Astrocyte of the cerebellum (primary cell): ENCODE results near the gene DCLK3.

ENCODE experiments used
- DNase-seq: peaks from one replicate; pipeline ENCODE4 v3.0.0-alpha.2; 2011; ENCODE audit warnings: low read depth
- H3K4me3 ChIP-seq: 2 replicates; pipeline ENCODE4 v1.5.1; 2011; ENCODE audit warnings: mild to moderate bottlenecking, low read depth, low read length, moderate library complexity
- in situ Hi-C: cut with HindIII; loops from 2 replicates; pipeline ENCODE4 v1.10.0; 2017; ENCODE audit warnings: low sequenced_read_pairs
- TF ChIP-seq, protein P1 (sequence below): IDR thresholded peaks from 2 replicates; pipeline ENCODE4 v1.5.1; 2012; ENCODE audit warnings: low read length, low read depth, moderate library complexity, mild to moderate bottlenecking; ENCODE audit errors: missing control alignments

Gene DCLK3

DNA sequence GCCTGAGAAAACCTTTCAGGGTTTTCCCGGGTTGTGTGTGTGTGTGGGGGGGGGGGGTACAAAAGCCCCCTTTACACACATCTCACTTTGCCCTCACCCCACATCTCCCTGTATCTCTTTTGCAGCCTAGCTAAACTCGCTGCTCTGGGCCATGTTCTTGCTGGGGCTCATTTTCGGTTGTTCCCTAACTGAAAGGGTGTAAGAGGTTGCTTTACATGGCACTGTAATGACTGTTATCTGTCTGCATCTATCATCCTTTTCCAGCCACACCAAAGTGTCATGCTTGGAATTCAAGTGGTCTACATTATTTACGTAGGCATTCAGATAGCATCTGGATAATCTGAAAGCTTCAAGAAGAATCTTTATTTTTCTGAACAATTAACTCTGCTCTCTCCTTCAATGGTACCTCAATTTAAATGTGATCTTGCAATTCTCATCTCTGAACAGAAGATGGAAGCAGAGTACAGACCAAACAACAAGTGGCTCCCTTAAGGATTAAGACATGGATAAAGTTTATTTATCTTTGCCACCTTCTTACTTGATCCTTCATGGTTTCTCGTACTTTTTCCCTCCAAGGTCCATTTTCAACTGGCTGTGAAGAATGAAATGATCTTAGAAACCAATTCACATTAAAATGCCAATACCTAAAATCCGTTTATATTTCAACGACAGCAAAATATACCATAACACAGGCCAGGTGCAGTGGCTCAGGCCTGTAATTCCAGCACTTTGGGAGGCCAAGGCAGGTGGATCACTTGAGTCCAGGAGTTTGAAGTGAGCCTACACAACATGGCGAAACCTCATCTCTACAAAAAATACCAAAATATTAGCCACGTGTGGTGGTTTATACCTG lies 34.9 kb downstream of the DCLK3 start:
- no peak overlapping the region for H3K4me3 ChIP-seq
- DNase-seq: peak; percentile 46
- in situ Hi-C loops: no loop called here
- TF ChIP-seq, protein P1, sequence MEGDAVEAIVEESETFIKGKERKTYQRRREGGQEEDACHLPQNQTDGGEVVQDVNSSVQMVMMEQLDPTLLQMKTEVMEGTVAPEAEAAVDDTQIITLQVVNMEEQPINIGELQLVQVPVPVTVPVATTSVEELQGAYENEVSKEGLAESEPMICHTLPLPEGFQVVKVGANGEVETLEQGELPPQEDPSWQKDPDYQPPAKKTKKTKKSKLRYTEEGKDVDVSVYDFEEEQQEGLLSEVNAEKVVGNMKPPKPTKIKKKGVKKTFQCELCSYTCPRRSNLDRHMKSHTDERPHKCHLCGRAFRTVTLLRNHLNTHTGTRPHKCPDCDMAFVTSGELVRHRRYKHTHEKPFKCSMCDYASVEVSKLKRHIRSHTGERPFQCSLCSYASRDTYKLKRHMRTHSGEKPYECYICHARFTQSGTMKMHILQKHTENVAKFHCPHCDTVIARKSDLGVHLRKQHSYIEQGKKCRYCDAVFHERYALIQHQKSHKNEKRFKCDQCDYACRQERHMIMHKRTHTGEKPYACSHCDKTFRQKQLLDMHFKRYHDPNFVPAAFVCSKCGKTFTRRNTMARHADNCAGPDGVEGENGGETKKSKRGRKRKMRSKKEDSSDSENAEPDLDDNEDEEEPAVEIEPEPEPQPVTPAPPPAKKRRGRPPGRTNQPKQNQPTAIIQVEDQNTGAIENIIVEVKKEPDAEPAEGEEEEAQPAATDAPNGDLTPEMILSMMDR: peak; percentile 59

DNA sequence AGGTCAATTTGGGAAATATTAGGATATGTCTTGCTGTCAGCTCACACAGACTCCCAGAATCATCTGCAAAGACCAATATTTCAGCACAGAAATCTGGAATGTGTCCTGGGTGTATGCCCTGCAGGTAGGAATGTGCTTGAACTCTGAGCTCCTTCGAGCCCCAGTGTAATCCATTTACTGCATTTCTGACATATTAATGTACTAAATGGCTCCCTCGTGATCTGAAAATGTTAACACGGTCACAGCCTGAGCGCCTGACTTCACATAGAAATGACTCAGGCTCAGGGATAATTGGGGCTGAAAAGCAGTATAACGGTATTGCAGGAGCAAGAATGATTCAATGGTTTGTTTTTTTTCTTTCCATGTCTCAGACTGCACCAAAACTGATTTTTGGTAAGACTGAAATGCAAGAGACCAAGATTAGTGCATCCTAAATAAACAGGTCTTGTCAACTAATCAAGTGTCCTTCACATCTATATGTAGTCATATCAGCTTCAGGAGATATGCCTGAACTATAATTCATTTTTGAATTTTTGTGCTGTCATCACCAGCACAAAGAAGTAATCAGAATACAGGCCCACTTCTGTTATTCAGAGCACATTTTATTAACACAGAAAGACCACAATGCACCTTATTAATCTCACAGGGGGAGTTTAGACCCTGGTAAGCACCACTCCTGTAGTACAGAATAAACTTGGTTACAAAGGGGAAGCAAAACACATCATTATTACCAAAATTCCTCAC lies 49.8 kb downstream of the DCLK3 start:
- DNase-seq: no peak
- in situ Hi-C loops: loop anchor here (5.0 kb wide), 1 partner anchor 747 kb away; no protein-coding TSS in a partner anchor

DNA sequence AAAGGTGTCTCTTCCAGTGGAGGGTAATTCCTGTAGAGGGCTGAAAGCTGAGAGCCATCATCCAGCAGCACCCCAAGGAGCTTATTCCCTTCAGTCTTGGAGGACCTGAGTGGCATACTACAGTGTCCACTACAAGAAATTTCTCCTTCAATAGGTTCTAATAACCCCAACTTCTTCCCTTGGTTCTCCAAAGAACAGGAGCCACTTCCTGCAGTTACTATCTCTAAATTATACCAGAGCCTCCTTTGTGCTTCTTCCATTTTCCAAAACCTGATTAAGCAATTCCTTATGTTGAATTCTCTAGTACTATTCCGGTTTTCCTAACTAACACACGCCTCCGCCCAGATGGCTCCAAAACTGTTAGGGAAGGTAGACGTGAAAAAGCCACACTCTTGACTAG lies 50.4 kb downstream of the DCLK3 start:
- H3K4me3 ChIP-seq: no peak overlapping the region
- DNase-seq: no peak
- in situ Hi-C loops: loop anchor here (5.0 kb wide), 1 partner anchor 747 kb away; no protein-coding TSS in a partner anchor
- TF ChIP-seq, protein P1: no peak

More for the DNA sequence above, 49.8 kb downstream of the DCLK3 start:
- H3K4me3 ChIP-seq: no peak overlapping the region
- TF ChIP-seq, protein P1: no peak

DNA sequence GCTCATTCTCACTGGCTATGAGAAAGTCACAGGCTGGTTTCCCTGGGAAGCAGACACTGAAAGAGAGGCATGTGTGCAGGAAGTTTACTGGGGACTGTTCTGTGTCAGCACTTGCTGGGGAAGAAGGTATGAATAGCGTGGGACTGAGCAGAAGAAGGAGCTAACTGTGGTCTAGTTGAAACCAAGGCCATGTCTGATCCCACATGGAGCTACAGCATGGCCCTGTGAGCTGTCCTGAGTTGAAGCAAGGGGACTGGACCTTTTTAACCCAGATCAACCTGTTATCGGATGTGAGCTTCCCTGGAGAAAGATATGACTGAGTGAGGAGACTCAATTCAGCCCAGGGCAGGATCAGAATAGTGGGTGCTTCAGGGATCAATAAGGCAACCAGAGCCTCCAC lies 53.7 kb downstream of the DCLK3 start:
- DNase-seq: no peak
- H3K4me3 ChIP-seq: no peak overlapping the region
- TF ChIP-seq, protein P1: no peak
- in situ Hi-C loops: loop anchor here (5.0 kb wide), 1 partner anchor 743 kb away; no protein-coding TSS in a partner anchor

DNA sequence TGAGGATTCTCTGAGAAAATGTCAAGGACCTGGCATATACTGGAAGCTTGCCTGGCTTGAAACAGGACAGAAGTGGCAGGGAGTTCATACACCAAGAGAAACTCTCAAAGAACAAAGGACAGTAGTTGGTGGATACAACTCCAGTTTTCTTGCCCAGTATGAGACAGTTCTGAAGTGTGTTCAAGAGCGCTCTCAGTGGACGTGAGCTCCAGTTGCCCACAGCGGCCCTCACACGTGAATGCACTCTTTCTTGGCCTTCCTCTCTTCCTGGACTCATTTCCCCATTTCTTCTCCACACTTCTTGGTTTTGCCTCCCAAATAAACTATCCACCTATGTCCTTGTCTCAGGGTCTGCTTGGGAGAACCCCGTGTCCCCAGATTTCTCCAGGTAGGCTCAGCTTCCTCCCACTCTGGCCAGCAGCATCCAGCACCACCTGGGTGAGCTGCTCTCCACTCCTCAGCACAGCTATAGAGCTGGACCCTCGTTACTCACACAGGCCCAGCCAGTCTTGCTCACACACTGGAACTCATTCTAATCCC lies 54.5 kb downstream of the DCLK3 start:
- in situ Hi-C loops: loop anchor here (5.0 kb wide), 1 partner anchor 743 kb away; no protein-coding TSS in a partner anchor
- no peak overlapping the region for H3K4me3 ChIP-seq
- no peak for DNase-seq
- TF ChIP-seq, protein P1: no peak

DNA sequence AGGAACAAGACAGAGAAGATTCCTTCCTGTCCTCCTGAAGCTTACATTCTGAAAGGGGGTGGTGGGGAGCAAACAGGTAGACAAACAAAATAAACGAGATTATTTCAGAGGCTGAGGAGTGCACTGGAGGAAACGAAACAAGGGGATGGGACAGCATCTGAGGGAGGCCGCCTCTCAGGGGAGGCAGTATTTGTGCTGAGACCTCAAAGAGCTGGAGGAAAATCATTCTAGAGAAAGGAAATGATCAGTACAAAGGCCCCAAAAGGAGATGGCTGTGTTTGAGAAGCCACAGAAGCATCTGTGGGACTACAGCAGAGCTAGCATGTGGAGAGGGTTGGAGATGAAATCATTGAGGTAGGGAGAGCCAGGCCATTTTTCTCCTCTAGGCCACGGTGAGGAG lies 55.1 kb downstream of the DCLK3 start:
- in situ Hi-C loops: no loop called here
- TF ChIP-seq, protein P1: no peak
- no peak overlapping the region for H3K4me3 ChIP-seq
- no peak for DNase-seq
